H1 (cell line): ENCODE measurements around the gene WNT3A. TPM values are rescaled to one million over a fixed set of nuclear protein-coding genes. Genes with fewer than 3 reads are reported as not detected.

ENCODE experiments used
- CTCF ChIA-PET: fragments of 300-600 bp; sonication (Branson Sonifier 250); formaldehyde crosslinking; loops from one replicate; lab custom pipeline; 2021; ENCODE audit not compliant: partially characterized antibody; lab: Charles Lee
- POLR2A ChIA-PET: fragments of 300-600 bp; sonication (Branson Sonifier 250); formaldehyde crosslinking; loops from one replicate; lab custom pipeline; 2021; ENCODE audit warnings: inconsistent platforms; ENCODE audit not compliant: partially characterized antibody; lab: Charles Lee
- DNase-seq, 2 experiments: peaks; one replicate each; pipeline versions ENCODE4 v3.0.0 to v3.0.0-alpha.2; 2010 to 2022; ENCODE audit warnings: low spot score in 2 of 2, low read depth in 1 of 2, mixed read lengths in 1 of 2
- FAIRE-seq: peaks from 2 replicates; lab custom pipeline; 2011; peaks lifted over from hg19 to GRCh38; lab: Jason Lieb, UNC
- H2AFZ ChIP-seq: 2 replicates; pipeline ENCODE4 v1.8.1; 2012; ENCODE audit warnings: low read length, inconsistent platforms
- H2AK5ac ChIP-seq: 2 replicates; pipeline ENCODE4 v1.6.1; 2013; ENCODE audit warnings: low read depth, low read length
- H2BK120ac ChIP-seq: replicated peaks from 2 replicates; pipeline ENCODE3; 2013; ENCODE audit warnings: low read depth, low read length, inconsistent platforms
- H2BK12ac ChIP-seq: 2 replicates; pipeline ENCODE4 v1.6.1; 2013; ENCODE audit warnings: low read depth, low read length
- H2BK15ac ChIP-seq: 2 replicates; pipeline ENCODE4 v1.6.1; 2013; ENCODE audit warnings: low read length
- H2BK20ac ChIP-seq: 2 replicates; pipeline ENCODE4 v1.6.1; 2013; ENCODE audit warnings: low read length
- H2BK5ac ChIP-seq: 2 replicates; pipeline ENCODE4 v1.6.1; 2013; ENCODE audit warnings: low read depth, low read length
- H3K14ac ChIP-seq: 2 replicates; pipeline ENCODE4 v1.6.1; 2013; ENCODE audit warnings: inconsistent platforms; ENCODE audit not compliant: insufficient read length
- H3K18ac ChIP-seq: 2 replicates; pipeline ENCODE4 v1.6.1; 2013; ENCODE audit warnings: low read length; ENCODE audit errors: extremely low read depth
- H3K23ac ChIP-seq: 2 replicates; pipeline ENCODE4 v1.6.1; 2013; ENCODE audit warnings: inconsistent platforms; ENCODE audit not compliant: insufficient read length
- H3K23me2 ChIP-seq: 2 replicates; pipeline ENCODE4 v1.6.1; 2013; ENCODE audit warnings: low read depth, low read length
- H3K27ac ChIP-seq: 2 replicates; pipeline ENCODE4 v1.6.1; 2011; ENCODE audit warnings: low read depth, low read length, inconsistent platforms
- H3K27me3 ChIP-seq, 4 experiments: replicated peaks in 1 of 4; 1 replicate in 1 of 4; 2 replicates in 3 of 4; pipeline versions ENCODE4 v1.6.1 to v1.8.1; 2011 to 2013; ENCODE audit warnings: low read length in 3 of 4, mild to moderate bottlenecking in 3 of 4, inconsistent platforms in 2 of 4, mixed read lengths in 2 of 4, moderate library complexity in 1 of 4; ENCODE audit not compliant: control insufficient read depth in 3 of 4, insufficient read depth in 3 of 4; ENCODE audit errors: extremely low read depth in 1 of 4
- H3K36me3 ChIP-seq, 4 experiments: 2 replicates each; pipeline versions ENCODE4 v1.6.1 to v1.8.1; 2011 to 2013; ENCODE audit warnings: mild to moderate bottlenecking in 4 of 4, low read length in 3 of 4, moderate library complexity in 2 of 4, control low read depth in 1 of 4, inconsistent platforms in 1 of 4; ENCODE audit not compliant: insufficient read depth in 4 of 4, control insufficient read depth in 2 of 4
- H3K4ac ChIP-seq: replicated peaks from 2 replicates; pipeline ENCODE3; 2013; ENCODE audit warnings: low read length, low read depth, mixed read lengths, inconsistent platforms; ENCODE audit not compliant: insufficient read length
- H3K4me1 ChIP-seq, 4 experiments: replicated peaks in 1 of 4; 1 replicate in 1 of 4; 2 replicates in 3 of 4; pipeline versions ENCODE4 v1.6.1 to v1.8.1; 2011 to 2013; ENCODE audit warnings: low read length in 3 of 4, inconsistent platforms in 2 of 4, mixed read lengths in 1 of 4; ENCODE audit not compliant: insufficient read depth in 4 of 4, control insufficient read depth in 3 of 4
- H3K4me2 ChIP-seq, 2 experiments: 2 replicates each; pipeline versions ENCODE4 v1.6.1 to v1.8.1; 2011 to 2013; ENCODE audit warnings: low read depth in 2 of 2, low read length in 2 of 2, control low read depth in 1 of 2, inconsistent platforms in 1 of 2, mild to moderate bottlenecking in 1 of 2; ENCODE audit not compliant: insufficient read depth in 1 of 2
- H3K4me3 ChIP-seq, 4 experiments: fragments of 200-600, 300-600 bp in 1 of 4; sonication (generic), shearing (Covaris generic), sonication (Bioruptor Twin) in 1 of 4; 2 replicates each; pipeline versions ENCODE4 v1.5.1 to v1.8.1; 2011 to 2016; ENCODE audit warnings: low read length in 4 of 4, low read depth in 3 of 4, control low read depth in 2 of 4, inconsistent platforms in 2 of 4, mild to moderate bottlenecking in 2 of 4, mixed read lengths in 1 of 4, moderate library complexity in 1 of 4; ENCODE audit not compliant: insufficient read depth in 2 of 4; ENCODE audit errors: extremely low read depth in 1 of 4
- H3K56ac ChIP-seq: replicated peaks from 2 replicates; pipeline ENCODE3; 2013; ENCODE audit warnings: low read depth, mild to moderate bottlenecking, mixed read lengths, low read length, inconsistent platforms; ENCODE audit not compliant: insufficient read length
- H3K79me1 ChIP-seq: 2 replicates; pipeline ENCODE4 v1.6.1; 2013; ENCODE audit warnings: low read depth, low read length, control low read depth
- H3K79me2 ChIP-seq, 2 experiments: 2 replicates each; pipeline versions ENCODE4 v1.6.1 to v1.8.1; 2012 to 2013; ENCODE audit warnings: low read length in 2 of 2, mild to moderate bottlenecking in 2 of 2, inconsistent platforms in 1 of 2; ENCODE audit not compliant: insufficient read depth in 2 of 2, control insufficient read depth in 1 of 2
- H3K9ac ChIP-seq, 4 experiments: replicated peaks in 1 of 4; 1 replicate in 1 of 4; 2 replicates in 3 of 4; pipeline versions ENCODE4 v1.6.1 to v1.8.1; 2011 to 2013; ENCODE audit warnings: low read depth in 3 of 4, low read length in 3 of 4, control low read depth in 2 of 4, mild to moderate bottlenecking in 2 of 4, moderate library complexity in 2 of 4, inconsistent platforms in 1 of 4; ENCODE audit errors: extremely low read depth in 1 of 4
- H3K9me3 ChIP-seq, 2 experiments: 2 replicates each; pipeline versions ENCODE4 v1.6.1 to v1.8.1; 2012 to 2013; ENCODE audit warnings: mild to moderate bottlenecking in 2 of 2, moderate library complexity in 2 of 2, control low read depth in 1 of 2, inconsistent platforms in 1 of 2, low read depth in 1 of 2, low read length in 1 of 2, mixed read lengths in 1 of 2; ENCODE audit not compliant: insufficient read depth in 2 of 2
- H4K20me1 ChIP-seq, 2 experiments: replicated peaks in 1 of 2; 2 replicates each; pipeline versions ENCODE3 to v1.8.1; 2011 to 2013; ENCODE audit warnings: inconsistent platforms in 2 of 2, low read length in 2 of 2, mild to moderate bottlenecking in 1 of 2; ENCODE audit not compliant: insufficient read depth in 2 of 2, control insufficient read depth in 1 of 2
- H4K5ac ChIP-seq: 2 replicates; pipeline ENCODE4 v1.6.1; 2013; ENCODE audit warnings: low read length, low read depth, mixed read lengths, inconsistent platforms; ENCODE audit not compliant: insufficient read length
- H4K8ac ChIP-seq: 2 replicates; pipeline ENCODE4 v1.8.0; 2013; ENCODE audit warnings: mild to moderate bottlenecking, moderate library complexity, low read length, inconsistent platforms; ENCODE audit not compliant: insufficient read depth; ENCODE audit errors: extremely low read depth
- H4K91ac ChIP-seq: replicated peaks from 2 replicates; pipeline ENCODE3; 2013; ENCODE audit warnings: low read length, mixed read lengths, inconsistent platforms; ENCODE audit not compliant: insufficient read length
- BCL11A ChIP-seq, 2 experiments: IDR thresholded peaks; one replicate each; pipeline ENCODE4 v1.6.1; 2011; ENCODE audit warnings: low read depth in 2 of 2, low read length in 2 of 2, mild to moderate bottlenecking in 2 of 2
- CHD1 ChIP-seq: IDR thresholded peaks from 2 replicates; pipeline ENCODE4 v1.6.1; 2012; ENCODE audit warnings: low read depth, low read length, improper control_type of control experiment
- MAFK ChIP-seq: IDR thresholded peaks from 2 replicates; pipeline ENCODE4 v1.6.1; 2012; ENCODE audit warnings: low read depth, mild to moderate bottlenecking, improper control_type of control experiment, low read length
- WGBS, 2 experiments: shearing (Covaris generic) in 1 of 2; methylation state at CpG; one replicate each; pipeline versions ENCODE4 v1.1.6 to v1.1.7; 2013 to 2015; ENCODE audit warnings: low lambda C conversion rate in 2 of 2, mixed read lengths in 2 of 2, inconsistent platforms in 1 of 2, low coverage in 1 of 2, missing lambda C conversion rate in 1 of 2; ENCODE audit not compliant: insufficient replicate concordance in 2 of 2, insufficient coverage in 1 of 2, insufficient read length in 1 of 2; ENCODE audit errors: extremely low coverage in 1 of 2, missing lambda C conversion rate in 1 of 2; 5-methylcytosine and 5-hydroxymethylcytosine counted together
- polyA plus RNA-seq, 7 experiments: library from polyadenylated mRNA; depleted of rRNA in 3 of 7; stranded (reverse) in 5 of 7; unstranded in 2 of 7; fragments of >200 nt in 5 of 7; fragments of 200-250 nt in 2 of 7; gene quantifications; 1 replicate in 5 of 7; 2 replicates in 1 of 7; 4 replicates in 1 of 7; pipeline versions ENCODE4 v1.2.1 to v1.2.3, GENCODE V29; 2011 to 2013; ENCODE audit warnings: missing spikeins in 2 of 7, mixed read lengths in 2 of 7
- total RNA-seq: library from RNA; stranded (reverse); fragmentation: NEBNext Ultra II Directional; extraction: Animal tissue kit (Norgen Biotek cat#: 25700); gene quantifications from 2 replicates; pipeline ENCODE4 v1.2.1, GENCODE V29; 2021
- TF ChIP-seq, protein P1 (sequence below): IDR thresholded peaks from 2 replicates; pipeline ENCODE4 v1.6.1; 2012; ENCODE audit warnings: low read length, inconsistent platforms

The WNT3A gene
- total and polyA plus RNA-seq, 2 of the 8 experiments (the other 6 are each of a cell fraction or from before 2014, with no cell fraction given), result 0.08 to 0.19 TPM

DNA sequence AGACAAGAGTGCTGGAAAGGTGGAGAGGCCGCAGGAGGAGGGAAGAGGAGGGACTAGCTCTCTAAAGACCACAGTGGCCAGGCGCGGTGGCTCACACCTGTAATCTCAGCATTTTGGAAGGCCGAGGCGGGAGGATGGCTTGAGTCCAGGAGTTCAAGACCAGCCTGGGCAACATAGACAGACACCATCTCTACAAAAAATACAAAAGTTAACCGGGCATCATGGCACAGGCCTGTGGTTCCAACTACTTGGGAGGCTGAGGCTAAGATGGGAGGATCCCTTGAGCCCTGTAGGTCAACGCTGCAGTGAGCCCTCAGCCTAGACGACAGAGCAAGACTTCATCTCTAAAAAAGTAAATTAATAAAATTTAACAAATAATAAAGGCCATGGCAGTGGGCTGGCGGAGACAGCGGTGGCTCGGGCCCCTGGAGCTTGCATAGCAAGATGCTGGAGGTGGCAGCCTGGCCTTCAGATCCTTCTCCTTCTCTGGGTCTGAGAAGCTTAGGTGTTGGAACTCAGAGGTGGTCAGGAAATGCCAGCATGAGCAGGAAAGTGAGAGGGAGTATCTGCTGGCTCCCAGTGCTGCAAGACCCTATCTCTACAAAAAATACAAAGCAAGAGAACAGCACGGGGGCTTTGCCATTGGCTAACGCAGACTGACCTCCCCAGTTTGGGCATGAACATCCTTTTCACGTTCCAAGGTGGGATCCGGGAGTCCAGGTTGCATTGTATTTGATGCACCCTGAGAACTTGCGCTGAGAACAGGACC is 10.7 kb downstream of the WNT3A start:
- no peak overlapping the region for H3K14ac ChIP-seq
- H3K23ac ChIP-seq, result no peak overlapping the region
- no peak for FAIRE-seq

More for the DNA sequence above, 10.7 kb downstream of the WNT3A start:
- no peak overlapping the region for H2BK5ac ChIP-seq
- POLR2A ChIA-PET, result interaction anchor here (1.4 kb wide), 1 partner anchor 440 kb away, joined by 3 read pairs; a partner anchor contains a TSS
- H3K4me2 ChIP-seq, result no peak overlapping the region
- no peak overlapping the region for H2AK5ac ChIP-seq
- no peak overlapping the region for H3K4ac ChIP-seq
- no peak overlapping the region for H3K18ac ChIP-seq
- no peaks in the 10 kb centered on the region; a peak in 1 of 7 replicates for H3K4me1 ChIP-seq
- TF ChIP-seq, protein P1, sequence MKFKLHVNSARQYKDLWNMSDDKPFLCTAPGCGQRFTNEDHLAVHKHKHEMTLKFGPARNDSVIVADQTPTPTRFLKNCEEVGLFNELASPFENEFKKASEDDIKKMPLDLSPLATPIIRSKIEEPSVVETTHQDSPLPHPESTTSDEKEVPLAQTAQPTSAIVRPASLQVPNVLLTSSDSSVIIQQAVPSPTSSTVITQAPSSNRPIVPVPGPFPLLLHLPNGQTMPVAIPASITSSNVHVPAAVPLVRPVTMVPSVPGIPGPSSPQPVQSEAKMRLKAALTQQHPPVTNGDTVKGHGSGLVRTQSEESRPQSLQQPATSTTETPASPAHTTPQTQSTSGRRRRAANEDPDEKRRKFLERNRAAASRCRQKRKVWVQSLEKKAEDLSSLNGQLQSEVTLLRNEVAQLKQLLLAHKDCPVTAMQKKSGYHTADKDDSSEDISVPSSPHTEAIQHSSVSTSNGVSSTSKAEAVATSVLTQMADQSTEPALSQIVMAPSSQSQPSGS, result no peak
- no peak for TF ChIP-seq CHD1
- TF ChIP-seq BCL11A (IDR thresholded peaks at IDR 0.05; ENCODE audit: low read depth in 2 of 2, low read length in 2 of 2), result no peak
- TF ChIP-seq MAFK, result no peak
- H3K27me3 ChIP-seq, result peaks cover 0 to 22% (median 14%) of the 10 kb centered on the region in 4 experiments; a peak in 6 of 7 replicates
- H2BK12ac ChIP-seq, result no peak overlapping the region
- no peaks in the 10 kb centered on the region for H3K79me1 ChIP-seq
- no peak overlapping the region for H2AFZ ChIP-seq
- H3K9me3 ChIP-seq, result no peaks in the 10 kb centered on the region
- CTCF ChIA-PET, result interaction anchor here (0.9 to 8.3 kb wide), 2 partner anchors 12 to 64 kb away, joined by 3 to 64 read pairs; partner anchors contain the start of gene WNT3A
- H2BK15ac ChIP-seq, result no peak overlapping the region
- H4K91ac ChIP-seq, result no peak overlapping the region
- no peaks in the 10 kb centered on the region for H3K79me2 ChIP-seq
- H2BK20ac ChIP-seq, result no peak overlapping the region
- DNase-seq, result no peak
- H4K20me1 ChIP-seq, result no peaks in the 10 kb centered on the region
- H4K5ac ChIP-seq, result no peak overlapping the region
- H3K4me3 ChIP-seq, result no peak overlapping the region
- H4K8ac ChIP-seq, result no peak overlapping the region
- H3K36me3 ChIP-seq, result no peaks in the 10 kb centered on the region
- no peak overlapping the region for H3K56ac ChIP-seq
- WGBS, 2 experiments, result 84% methylated on average over 16 of the region's 16 CpGs; no CpG with 5 or more reads in 1 of the 2 experiments
- H3K27ac ChIP-seq, result no peak overlapping the region
- no peak overlapping the region for H3K9ac ChIP-seq
- no peak overlapping the region for H2BK120ac ChIP-seq
- no peaks in the 10 kb centered on the region for H3K23me2 ChIP-seq
